ENCODE data around the gene DMXL2.

- TF ChIP-seq POLR2AphosphoS5 (IDR thresholded peaks at IDR 0.05; ENCODE audit: low read depth) (no peak), CTCF (conservative IDR thresholded peaks at IDR 0.05; ENCODE audit: low read depth in 2 of 2) (no peak)
Measured at GRCh38 chr15:51401051-51401780, 221.4 kb downstream of the DMXL2 start.
